ENCODE data around the gene AK1.

Gene AK1

DNA sequence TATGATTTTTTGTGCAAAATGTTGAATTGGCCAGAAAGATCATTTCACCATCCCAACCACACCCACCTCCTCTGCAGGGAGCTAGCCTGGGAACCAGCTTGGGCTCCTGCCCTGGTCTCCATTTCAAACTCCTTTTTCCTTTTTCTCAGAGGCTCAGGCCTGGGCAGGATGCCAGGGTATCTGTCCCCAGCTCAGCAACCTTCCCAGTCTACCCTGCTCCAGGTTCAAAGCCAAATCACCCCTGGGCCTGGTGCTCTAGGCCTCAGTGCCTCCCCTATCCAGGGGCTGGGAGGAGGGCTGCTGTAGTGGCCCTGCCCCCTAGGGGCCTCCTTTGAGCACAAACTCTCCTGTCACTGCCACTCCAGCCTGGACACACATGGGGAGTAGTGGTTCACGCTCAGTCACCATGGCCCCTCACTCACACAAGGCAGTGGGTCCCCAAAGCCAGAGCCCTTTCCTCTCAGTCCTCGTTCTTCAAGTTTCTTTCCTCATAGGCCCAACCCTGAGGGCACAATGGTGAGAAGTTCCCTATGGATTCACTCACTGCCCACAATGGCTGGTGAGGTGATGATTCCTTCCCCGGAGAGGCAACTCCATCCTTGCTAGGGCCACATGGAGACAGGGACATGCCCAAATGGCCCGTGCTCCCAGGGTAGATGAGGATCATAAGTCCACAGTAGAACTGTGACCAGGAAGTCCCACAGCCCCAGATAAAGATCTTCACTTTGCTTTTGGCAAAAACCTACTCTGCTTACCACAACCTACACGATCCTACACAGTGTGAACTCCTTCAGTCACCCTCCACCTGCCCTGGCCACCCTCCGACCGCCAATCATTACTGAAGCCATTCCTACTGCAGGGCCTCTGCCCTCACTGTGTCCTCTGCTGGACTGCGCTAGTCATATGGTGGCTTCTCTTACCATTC lies 41.0 kb upstream of the AK1 start:
- no peaks in the 10 kb centered on the region for H3K36me3 ChIP-seq (ENCODE audit: control insufficient read depth, insufficient read depth, low read length)
- no peaks in the 10 kb centered on the region for H3K27me3 ChIP-seq (ENCODE audit: control insufficient read depth, insufficient read depth, low read length)
- DNase-seq (ENCODE audit: low read depth, low spot score), result no peak
- H3K9me3 ChIP-seq (ENCODE audit: control insufficient read depth, insufficient read depth, low read length), result no peaks in the 10 kb centered on the region
- no peak overlapping the region for H3K4me3 ChIP-seq (ENCODE audit: low read length)
- no peak overlapping the region for H3K27ac ChIP-seq (ENCODE audit: low read length)
- WGBS (ENCODE audit: insufficient coverage, insufficient read length), result no CpG with 5 or more reads among the region's 8 CpGs
- peaks cover 2% of the 10 kb centered on the region; the same call in 1 of the 2 replicates for H3K4me1 ChIP-seq (ENCODE audit: control insufficient read depth, insufficient read depth, low read length)

DNA sequence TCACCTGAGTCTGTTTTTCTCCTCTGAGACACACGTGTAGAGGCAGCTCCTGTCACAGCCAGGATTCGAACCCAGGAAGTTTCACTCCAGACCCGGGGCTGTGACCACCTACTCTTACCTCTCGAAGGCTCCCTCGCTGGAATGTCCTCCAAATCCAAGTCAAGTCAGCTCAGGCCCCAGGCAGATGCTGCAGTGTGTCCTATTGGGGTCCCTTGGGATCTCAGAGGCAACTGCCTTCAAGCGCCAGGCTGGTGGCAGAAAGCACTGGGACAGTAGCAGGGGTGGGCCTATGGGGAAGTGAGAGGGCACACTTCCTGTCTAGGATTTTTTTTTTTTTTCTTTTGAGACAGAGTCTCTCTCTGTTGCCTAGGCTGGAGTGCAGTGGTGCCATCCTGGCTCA lies 40.1 kb upstream of the AK1 start:
- H3K4me1 ChIP-seq (ENCODE audit: control insufficient read depth, insufficient read depth, low read length), result peaks cover 2% of the 10 kb centered on the region; the same call in 1 of the 2 replicates
- H3K27ac ChIP-seq (ENCODE audit: low read length), result no peak overlapping the region
- DNase-seq (ENCODE audit: low read depth, low spot score), result no peak
- H3K9me3 ChIP-seq (ENCODE audit: control insufficient read depth, insufficient read depth, low read length), result no peaks in the 10 kb centered on the region
- H3K4me3 ChIP-seq (ENCODE audit: low read length), result no peak overlapping the region
- WGBS (ENCODE audit: insufficient coverage, insufficient read length), result no CpG with 5 or more reads among the region's 6 CpGs
- H3K27me3 ChIP-seq (ENCODE audit: control insufficient read depth, insufficient read depth, low read length), result no peaks in the 10 kb centered on the region
- no peaks in the 10 kb centered on the region for H3K36me3 ChIP-seq (ENCODE audit: control insufficient read depth, insufficient read depth, low read length)

DNA sequence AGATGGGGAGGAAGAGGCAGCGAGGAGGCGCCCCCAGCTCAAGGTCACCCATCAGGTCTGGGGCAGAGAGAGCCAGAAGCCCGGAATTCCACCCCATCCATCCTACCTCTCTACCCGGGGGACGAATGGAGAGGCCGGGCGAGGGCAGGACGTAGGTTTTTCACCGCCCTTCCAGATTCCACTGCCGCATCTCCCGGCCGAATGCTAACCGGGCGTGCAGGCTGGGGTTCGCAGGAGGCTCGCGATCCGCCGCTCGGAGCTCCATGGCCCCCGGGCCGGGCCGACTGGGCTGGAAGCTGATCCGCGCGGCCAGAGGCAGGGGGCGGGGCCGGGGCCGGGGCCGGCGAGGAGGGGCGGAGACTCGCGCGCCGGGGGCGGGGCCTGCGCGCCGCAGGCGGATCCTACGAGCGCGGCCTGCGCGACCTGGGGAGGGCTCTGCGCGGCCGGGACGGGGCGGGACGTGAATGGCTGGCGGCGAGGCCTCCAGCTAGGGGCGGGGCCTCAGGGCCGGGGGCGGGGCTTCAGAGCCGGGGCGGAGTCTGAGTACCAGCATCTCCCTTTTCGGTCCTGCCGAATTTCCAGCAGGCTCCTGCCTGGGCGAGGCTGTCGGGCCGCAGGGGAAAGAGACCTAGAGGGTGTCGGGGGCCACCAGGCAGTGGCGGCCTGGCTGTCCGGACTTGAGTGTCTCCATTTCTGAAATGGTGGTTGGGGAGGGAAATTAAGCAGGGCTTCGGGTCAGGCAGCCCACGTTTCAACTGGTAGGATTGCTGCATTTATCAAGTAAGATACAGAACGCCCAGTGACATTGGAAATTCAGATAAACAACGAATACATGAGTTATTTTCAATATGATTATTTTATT lies 39.5 kb upstream of the AK1 start, which contains the start of gene ST6GALNAC4:
TSS of gene ST6GALNAC4 (minus strand) at position 322 of the 862 bp plus-strand sequence. CDS start 622 bp downstream, outside the sequence.
- Histone ChIP-seq H3K4me1 (ENCODE audit: control insufficient read depth, insufficient read depth, low read length) (peaks cover 2% of the 10 kb centered on the region; the same call in 1 of the 2 replicates), H3K9me3 (ENCODE audit: control insufficient read depth, insufficient read depth, low read length) (no peaks in the 10 kb centered on the region), H3K36me3 (ENCODE audit: control insufficient read depth, insufficient read depth, low read length) (peaks cover 6% of the 10 kb centered on the region; the same call in 1 of the 2 replicates), H3K4me3 (ENCODE audit: low read length) (peak within 1 kb of the TSS; percentile 56; the same call in 1 of the 2 replicates), H3K27ac (ENCODE audit: low read length) (no peak within 1 kb of the TSS), H3K27me3 (ENCODE audit: control insufficient read depth, insufficient read depth, low read length) (no peaks in the 10 kb centered on the region)
- DNase-seq (ENCODE audit: low read depth, low spot score), result no peak
- WGBS (ENCODE audit: insufficient coverage, insufficient read length), result no CpG with 5 or more reads among the region's 71 CpGs

DNA sequence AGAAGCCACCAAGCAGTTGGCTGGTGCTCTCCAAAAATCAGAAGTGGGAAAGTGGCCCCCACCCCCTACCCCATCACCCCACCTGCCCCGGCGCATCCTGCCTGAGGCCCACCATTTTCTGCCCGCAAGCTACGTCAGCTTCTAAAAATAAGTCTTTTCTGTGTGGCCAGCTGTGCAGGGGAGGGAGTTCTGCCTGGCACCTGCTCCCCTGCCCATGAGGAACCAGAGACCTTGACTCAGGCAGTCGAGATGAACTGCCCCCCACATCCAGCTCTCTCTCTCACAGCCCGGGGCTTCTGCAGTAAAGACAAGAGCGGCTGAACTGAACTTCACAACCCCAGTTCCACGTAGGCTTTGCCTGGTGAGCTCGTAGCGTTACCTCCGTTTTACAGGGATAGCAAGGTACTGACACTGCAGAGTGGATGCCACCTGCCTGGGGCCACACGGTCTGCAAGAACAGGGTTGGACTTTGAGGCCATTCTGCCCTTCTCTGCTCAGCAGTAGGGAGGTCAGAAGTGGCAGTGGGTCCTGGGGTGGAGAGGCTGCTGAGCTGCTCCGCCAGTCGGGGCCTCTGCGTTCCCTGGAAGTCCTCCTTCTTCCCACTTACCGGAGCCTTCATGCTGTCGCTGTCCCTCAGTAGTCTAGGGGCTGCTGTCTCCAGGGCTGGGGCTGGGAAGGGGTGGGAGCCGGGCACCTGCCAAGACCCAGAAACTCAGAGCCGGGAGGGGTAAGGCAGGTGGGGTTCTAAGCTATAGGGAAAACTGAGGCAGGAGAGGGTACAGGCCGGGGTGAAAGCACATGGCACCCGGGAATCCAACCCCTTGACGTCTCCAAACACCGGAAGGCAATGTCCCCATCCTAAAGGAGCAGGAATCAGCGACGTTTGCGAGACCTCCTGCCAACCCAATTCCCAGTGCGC lies 38.6 kb upstream of the AK1 start:
- no CpG with 5 or more reads among the region's 27 CpGs for WGBS (ENCODE audit: insufficient coverage, insufficient read length)
- DNase-seq (ENCODE audit: low read depth, low spot score), result no peak

DNA sequence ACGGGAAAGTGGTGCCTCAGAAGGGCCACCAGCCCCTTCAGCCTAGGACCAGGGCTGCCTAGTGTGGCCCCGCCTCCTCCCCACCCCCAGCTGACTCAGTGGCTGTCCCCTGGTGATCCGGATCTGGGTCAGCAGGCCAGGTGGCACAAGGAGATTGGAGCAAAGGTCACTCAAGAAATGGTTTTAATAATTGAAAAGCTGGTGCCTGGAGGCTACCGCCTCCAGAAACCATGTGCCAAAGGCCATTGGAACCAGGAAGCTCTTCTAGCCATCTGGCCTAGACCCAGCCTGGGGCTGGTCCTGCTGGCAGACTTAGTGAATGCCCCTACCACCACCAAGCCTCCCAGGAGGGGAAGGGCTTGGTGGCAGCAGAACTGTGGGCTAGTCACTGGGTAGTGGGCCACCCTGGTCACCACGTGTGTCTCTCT lies 37.9 kb upstream of the AK1 start:
- WGBS (ENCODE audit: insufficient coverage, insufficient read length), result no CpG with 5 or more reads among the region's 5 CpGs
- H3K27ac ChIP-seq (ENCODE audit: low read length), result no peak overlapping the region
- DNase-seq (ENCODE audit: low read depth, low spot score), result no peak

More for the DNA sequence above, 38.6 kb upstream of the AK1 start:
- Histone ChIP-seq H3K27me3 (ENCODE audit: control insufficient read depth, insufficient read depth, low read length) (no peaks in the 10 kb centered on the region), H3K27ac (ENCODE audit: low read length) (no peak overlapping the region), H3K4me1 (ENCODE audit: control insufficient read depth, insufficient read depth, low read length) (peaks cover 2% of the 10 kb centered on the region; the same call in 1 of the 2 replicates), H3K36me3 (ENCODE audit: control insufficient read depth, insufficient read depth, low read length) (peaks cover 7% of the 10 kb centered on the region; the same call in 1 of the 2 replicates), H3K9me3 (ENCODE audit: control insufficient read depth, insufficient read depth, low read length) (no peaks in the 10 kb centered on the region), H3K4me3 (ENCODE audit: low read length) (peak overlapping the region; percentile 56; the same call in 1 of the 2 replicates)

DNA sequence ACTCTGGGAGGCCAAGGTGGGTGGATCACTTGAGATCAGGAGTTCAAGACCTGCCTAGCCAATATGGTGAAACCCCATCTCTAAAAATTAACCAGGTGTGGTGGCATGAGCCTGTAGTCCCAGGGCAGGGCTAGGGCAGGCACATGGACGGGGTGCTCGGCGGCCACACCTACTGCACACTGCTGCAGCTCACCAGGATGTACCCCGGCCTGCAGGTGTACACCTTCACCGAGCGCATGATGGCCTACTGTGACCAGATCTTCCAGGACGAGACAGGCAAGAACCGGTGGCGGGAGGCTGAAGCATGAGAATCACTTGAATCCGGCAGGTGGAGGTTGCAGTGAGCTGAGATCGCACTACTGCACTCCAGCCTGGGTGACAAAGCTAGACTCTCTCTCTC lies 36.2 kb upstream of the AK1 start:
- H3K36me3 ChIP-seq (ENCODE audit: control insufficient read depth, insufficient read depth, low read length), result peaks cover 8% of the 10 kb centered on the region; the same call in 1 of the 2 replicates
- no peak overlapping the region for H3K4me3 ChIP-seq (ENCODE audit: low read length)
- no peak overlapping the region for H3K27ac ChIP-seq (ENCODE audit: low read length)
- H3K4me1 ChIP-seq (ENCODE audit: control insufficient read depth, insufficient read depth, low read length), result peaks cover 2% of the 10 kb centered on the region; the same call in 1 of the 2 replicates
- no peaks in the 10 kb centered on the region for H3K27me3 ChIP-seq (ENCODE audit: control insufficient read depth, insufficient read depth, low read length)
- no peak for DNase-seq (ENCODE audit: low read depth, low spot score)
- no CpG with 5 or more reads among the region's 11 CpGs for WGBS (ENCODE audit: insufficient coverage, insufficient read length)
- H3K9me3 ChIP-seq (ENCODE audit: control insufficient read depth, insufficient read depth, low read length), result no peaks in the 10 kb centered on the region

More for the DNA sequence above, 37.9 kb upstream of the AK1 start:
- Histone ChIP-seq H3K4me3 (ENCODE audit: low read length) (no peak overlapping the region), H3K9me3 (ENCODE audit: control insufficient read depth, insufficient read depth, low read length) (no peaks in the 10 kb centered on the region), H3K27me3 (ENCODE audit: control insufficient read depth, insufficient read depth, low read length) (no peaks in the 10 kb centered on the region), H3K36me3 (ENCODE audit: control insufficient read depth, insufficient read depth, low read length) (peaks cover 7% of the 10 kb centered on the region; the same call in 1 of the 2 replicates), H3K4me1 (ENCODE audit: control insufficient read depth, insufficient read depth, low read length) (peaks cover 2% of the 10 kb centered on the region; the same call in 1 of the 2 replicates)

DNA sequence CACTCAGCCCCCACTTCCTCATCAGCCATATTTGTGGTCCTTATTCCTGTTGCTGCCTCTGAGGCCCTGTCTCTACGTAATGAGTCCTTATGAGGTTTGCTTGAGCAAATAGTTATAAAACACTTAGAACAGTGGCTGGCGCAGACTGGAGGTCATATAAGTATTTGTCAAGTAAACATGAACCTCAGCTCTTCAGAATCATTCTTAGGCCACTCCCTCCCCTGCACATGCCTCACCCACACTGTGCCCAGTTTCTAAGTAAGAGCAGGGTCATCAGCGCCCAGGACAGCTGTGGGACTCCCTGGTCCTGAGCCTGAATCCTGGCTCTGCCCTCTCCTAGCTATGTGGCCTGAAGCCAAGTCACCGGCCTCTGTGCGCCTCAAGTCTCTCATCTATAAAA lies 35.4 kb upstream of the AK1 start:
- DNase-seq (ENCODE audit: low read depth, low spot score), result no peak
- Histone ChIP-seq H3K4me3 (ENCODE audit: low read length) (no peak overlapping the region), H3K9me3 (ENCODE audit: control insufficient read depth, insufficient read depth, low read length) (no peaks in the 10 kb centered on the region), H3K36me3 (ENCODE audit: control insufficient read depth, insufficient read depth, low read length) (peaks cover 11% of the 10 kb centered on the region; the same call in 1 of the 2 replicates), H3K27ac (ENCODE audit: low read length) (no peak overlapping the region), H3K4me1 (ENCODE audit: control insufficient read depth, insufficient read depth, low read length) (peaks cover 2% of the 10 kb centered on the region; the same call in 1 of the 2 replicates), H3K27me3 (ENCODE audit: control insufficient read depth, insufficient read depth, low read length) (no peaks in the 10 kb centered on the region)
- no CpG with 5 or more reads among the region's 5 CpGs for WGBS (ENCODE audit: insufficient coverage, insufficient read length)

DNA sequence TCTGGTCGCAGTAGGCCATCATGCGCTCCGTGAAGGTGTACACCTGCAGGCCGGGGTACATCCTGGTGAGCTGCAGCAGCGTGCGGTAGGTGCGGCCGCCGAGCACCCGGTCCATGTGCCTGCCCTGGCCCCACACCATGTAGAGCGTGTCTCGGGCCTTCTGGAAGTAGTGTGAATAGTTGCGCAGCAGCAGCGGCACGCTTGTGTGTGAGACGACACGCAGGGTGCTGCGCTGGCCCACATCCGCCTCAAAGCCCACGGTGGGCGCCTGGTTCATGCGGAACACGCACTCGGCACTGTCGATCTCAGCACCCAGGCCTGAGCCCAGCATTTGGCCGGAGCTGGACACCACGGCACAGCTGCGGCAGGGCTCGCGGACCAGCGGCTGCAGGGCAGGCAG lies 34.8 kb upstream of the AK1 start:
- WGBS (ENCODE audit: insufficient coverage, insufficient read length), result no CpG with 5 or more reads among the region's 31 CpGs
- Histone ChIP-seq H3K4me1 (ENCODE audit: control insufficient read depth, insufficient read depth, low read length) (no peaks in the 10 kb centered on the region), H3K36me3 (ENCODE audit: control insufficient read depth, insufficient read depth, low read length) (peaks cover 11% of the 10 kb centered on the region; the same call in 1 of the 2 replicates), H3K27me3 (ENCODE audit: control insufficient read depth, insufficient read depth, low read length) (no peaks in the 10 kb centered on the region), H3K4me3 (ENCODE audit: low read length) (no peak overlapping the region), H3K9me3 (ENCODE audit: control insufficient read depth, insufficient read depth, low read length) (no peaks in the 10 kb centered on the region), H3K27ac (ENCODE audit: low read length) (no peak overlapping the region)
- DNase-seq (ENCODE audit: low read depth, low spot score), result no peak

DNA sequence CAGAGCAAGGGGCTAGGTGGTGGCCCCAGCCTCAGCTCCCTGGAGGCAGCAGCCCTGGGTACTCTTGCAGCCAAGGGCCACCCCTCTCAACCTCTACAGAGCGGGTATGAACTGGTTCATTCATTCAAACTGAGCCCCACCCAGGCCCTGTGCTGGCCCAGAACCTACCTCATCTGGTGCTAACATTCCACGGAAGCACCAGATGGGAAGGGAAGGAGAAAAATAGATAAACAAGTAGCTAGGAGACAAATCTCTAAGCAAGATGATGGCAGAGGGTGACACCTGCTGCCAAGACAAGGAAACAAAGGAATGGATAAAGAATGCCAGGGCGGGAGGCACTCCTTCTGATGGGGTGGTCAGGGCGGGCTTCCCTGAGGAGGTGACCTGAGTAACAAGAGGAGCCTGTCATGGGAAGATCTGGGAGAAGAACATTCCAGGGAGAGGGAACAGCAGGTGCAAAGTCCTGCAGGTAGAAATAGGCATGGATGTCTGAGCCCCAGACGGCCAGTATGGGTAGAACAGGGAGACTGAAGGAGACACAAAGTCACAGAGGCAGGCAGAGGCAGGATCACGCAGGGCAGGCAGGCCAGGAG lies 33.2 kb upstream of the AK1 start:
- H3K9me3 ChIP-seq (ENCODE audit: control insufficient read depth, insufficient read depth, low read length), result no peaks in the 10 kb centered on the region
- no peaks in the 10 kb centered on the region for H3K27me3 ChIP-seq (ENCODE audit: control insufficient read depth, insufficient read depth, low read length)
- H3K36me3 ChIP-seq (ENCODE audit: control insufficient read depth, insufficient read depth, low read length), result peaks cover 11% of the 10 kb centered on the region; the same call in 1 of the 2 replicates
- DNase-seq (ENCODE audit: low read depth, low spot score), result no peak
- no CpG with 5 or more reads among the region's 6 CpGs for WGBS (ENCODE audit: insufficient coverage, insufficient read length)
- no peak overlapping the region for H3K27ac ChIP-seq (ENCODE audit: low read length)
- H3K4me1 ChIP-seq (ENCODE audit: control insufficient read depth, insufficient read depth, low read length), result no peaks in the 10 kb centered on the region; the same call in 1 of the 2 replicates
- H3K4me3 ChIP-seq (ENCODE audit: low read length), result no peak overlapping the region

Data from iPS DF 6.9 (cell line).